Kidney tubule cell (primary cell): ENCODE results near the gene MBNL2.

Experiments
- DNase-seq: peaks from one replicate; pipeline ENCODE4 v3.0.0-alpha.2; 2018; ENCODE audit warnings: low spot score

Gene MBNL2

DNA sequence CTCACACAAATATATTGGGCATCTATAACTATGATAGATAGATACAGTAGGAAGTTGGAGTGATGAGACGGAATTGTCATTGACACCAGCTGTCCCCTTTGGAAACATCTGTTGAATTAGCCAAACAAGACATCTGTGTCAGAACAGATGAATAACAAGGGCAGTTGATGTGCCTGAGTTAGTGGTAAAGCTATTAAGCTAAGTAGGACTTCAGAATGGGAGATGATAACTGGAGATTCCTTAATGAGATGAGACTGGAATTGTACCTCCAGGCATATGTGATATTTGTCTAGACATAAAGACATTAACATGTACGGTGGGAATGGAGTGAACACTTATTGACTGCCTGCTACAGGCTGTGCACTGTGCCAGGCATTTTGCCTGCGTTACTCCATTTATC lies 78.7 kb downstream of the MBNL2 start:
- no peak for DNase-seq

DNA sequence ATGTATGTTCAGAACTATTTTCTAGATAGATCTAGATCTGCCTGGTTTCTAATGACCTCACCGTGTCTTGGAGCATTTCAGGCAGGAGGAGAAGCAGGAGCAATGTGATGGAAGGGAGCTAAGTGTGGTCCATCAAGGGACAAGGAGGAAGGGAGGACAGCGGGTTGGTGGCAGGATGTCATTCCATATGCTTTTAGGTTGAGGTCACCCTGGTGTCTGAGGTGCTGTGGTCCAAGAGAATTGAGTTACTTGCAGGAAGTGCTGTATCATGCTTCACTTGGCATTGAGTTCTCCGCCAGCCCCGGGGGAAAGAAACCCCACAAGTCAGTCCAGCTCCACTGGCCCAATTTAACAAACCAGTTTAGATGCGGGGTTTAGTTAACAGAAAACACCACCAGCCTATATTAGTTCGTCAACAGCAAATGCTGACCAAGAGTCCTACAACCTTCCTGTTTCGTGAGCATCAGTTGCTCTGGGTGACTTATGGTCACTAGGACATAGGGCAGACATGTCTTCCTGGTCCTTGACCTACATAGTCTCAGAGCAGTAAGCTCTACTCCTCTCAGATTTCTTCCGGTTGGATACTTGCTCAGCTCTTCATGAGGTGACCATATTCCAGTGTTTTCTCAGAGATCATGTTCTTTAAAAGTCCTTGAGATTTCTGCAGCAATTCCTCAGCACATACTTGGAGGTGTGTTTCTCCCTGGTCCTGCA lies 79.4 kb downstream of the MBNL2 start:
- no peak for DNase-seq

GRCh38 chr13:97302611-97303010 lies 80.5 kb downstream of the MBNL2 start:
- DNase-seq: no peak

GRCh38 chr13:97306106-97306505 lies 84.0 kb downstream of the MBNL2 start:
- no peak for DNase-seq

DNA sequence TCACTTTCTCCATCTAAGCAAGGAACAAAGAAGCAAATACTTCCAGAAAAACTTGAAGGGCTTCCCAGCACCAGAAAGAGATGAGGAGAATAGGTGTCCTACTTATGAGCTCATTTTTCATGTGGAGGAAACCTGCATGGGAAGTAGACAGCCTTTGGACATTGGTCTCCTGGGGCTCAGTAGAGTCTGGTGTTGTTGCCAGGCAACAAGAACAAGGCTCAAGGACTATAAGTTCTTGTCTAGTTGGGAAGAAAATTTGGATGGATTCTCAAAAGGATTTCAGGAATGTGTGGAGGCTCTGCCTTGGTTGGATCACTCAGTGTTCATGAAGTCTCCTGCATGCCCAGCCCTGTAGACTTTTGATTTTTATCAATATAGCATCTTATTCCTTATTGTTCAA lies 84.5 kb downstream of the MBNL2 start:
- peak; percentile 13 for DNase-seq

GRCh38 chr13:97307118-97307881 lies 85.2 kb downstream of the MBNL2 start:
- no peak for DNase-seq

- DNase-seq: peak; percentile 64
Observed at GRCh38 chr13:97307882-97308624, 85.9 kb downstream of the MBNL2 start.

- peak; percentile 58 for DNase-seq
Observed at GRCh38 chr13:97308735-97309429, 86.7 kb downstream of the MBNL2 start.

DNA sequence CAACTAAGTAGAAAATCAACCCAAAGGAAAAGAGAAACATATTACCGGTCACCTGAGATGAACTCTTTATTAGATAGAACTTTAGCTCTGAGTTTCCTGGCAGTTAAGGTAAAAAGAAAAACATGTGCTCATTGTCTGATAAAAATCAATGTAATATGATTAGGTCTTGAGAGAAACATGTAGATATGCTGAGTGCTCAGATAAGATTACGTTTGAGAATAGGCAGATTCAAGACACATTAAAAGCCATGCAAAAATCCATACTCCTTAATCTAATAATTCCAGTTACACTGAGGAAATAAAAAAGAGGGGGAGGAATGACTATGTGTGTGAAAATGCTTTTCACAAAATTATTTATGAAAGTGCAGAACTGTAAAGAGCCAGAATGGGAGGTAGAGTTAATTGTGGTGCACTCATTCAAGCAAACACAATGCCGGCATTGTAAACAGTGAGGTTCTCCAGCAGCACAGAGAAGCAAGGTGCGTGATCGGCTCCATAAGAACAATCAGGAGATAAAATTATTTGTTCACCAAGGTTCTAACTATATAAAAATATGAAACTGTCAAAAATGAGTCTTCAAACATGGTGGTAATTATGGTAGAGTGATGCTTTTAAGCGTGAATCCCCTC lies 88.8 kb downstream of the MBNL2 start:
- DNase-seq: no peak

GRCh38 chr13:97311956-97312355 lies 89.8 kb downstream of the MBNL2 start:
- no peak for DNase-seq

DNA sequence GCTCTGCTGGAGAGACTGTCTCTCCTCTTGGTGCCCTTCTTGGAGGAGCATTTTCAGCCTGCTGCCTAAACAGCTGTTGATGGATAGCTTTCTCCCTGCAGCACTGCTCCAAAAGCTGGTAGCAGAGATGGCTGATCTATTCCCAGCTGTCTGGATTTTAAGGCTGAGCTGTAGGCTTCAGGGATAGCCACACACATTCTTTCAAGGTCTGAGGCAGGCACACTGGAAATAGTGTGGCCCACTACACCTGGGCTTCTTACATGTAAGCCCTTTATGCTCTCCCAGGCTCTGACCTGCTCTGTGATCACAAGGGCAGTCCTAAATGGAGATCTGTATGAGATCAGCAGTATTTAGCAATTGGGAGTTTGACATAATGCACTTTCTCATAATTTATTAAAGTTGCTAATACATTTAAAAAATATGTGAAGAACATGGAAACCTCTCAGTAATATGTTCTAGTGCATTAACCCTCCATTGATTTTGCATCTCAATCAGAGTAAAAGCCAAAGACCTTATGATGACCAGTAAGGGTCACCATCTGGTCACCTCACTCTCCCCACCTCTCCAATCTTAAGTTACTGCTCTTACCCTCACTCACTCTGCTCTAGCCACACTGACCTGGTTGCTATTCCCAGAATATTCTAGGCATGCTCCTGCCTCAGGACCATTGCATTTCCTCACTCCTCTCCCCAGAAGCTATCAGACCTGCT lies 91.6 kb downstream of the MBNL2 start:
- no peak for DNase-seq

DNA sequence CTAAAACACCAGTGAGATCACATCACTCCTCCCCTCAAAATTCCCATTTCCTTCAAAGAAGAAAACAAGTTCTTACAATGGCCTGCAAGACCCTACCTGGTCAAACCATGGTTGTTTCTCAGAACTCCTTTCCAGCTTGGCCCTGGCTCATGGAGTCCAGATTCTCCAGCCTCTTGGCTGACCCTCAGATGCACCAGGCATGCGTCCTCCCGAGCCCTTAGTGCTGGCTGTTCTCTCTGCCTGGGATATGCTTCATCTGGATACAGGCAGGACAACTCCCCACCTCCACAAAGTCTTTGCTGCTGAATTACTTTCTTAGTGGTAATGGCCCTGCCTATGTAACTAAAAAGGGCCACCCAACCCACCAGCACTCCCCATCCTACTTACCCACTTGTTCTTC lies 94.3 kb downstream of the MBNL2 start:
- no peak for DNase-seq

- no peak for DNase-seq
Observed at GRCh38 chr13:97317933-97318332, 95.8 kb downstream of the MBNL2 start.

DNA sequence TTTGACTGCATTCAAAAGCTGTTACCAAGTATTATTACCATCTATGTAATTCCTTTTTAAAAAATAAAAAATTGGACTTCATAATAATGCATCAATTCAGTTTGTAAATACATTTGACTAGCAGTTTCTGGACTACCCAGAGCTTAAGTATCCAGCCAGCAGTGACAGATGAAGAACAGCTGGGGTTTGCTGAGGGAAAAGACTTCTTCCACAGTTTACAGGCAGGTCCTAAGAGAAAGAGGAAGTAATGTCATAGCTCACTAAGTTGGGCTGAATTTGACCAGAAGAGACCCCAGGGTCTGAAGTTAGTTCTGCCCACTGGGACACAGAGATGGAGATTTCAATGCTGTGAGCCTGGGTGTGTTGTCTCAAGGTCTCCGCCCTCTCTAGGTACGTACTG lies 96.4 kb downstream of the MBNL2 start:
- DNase-seq: no peak

DNA sequence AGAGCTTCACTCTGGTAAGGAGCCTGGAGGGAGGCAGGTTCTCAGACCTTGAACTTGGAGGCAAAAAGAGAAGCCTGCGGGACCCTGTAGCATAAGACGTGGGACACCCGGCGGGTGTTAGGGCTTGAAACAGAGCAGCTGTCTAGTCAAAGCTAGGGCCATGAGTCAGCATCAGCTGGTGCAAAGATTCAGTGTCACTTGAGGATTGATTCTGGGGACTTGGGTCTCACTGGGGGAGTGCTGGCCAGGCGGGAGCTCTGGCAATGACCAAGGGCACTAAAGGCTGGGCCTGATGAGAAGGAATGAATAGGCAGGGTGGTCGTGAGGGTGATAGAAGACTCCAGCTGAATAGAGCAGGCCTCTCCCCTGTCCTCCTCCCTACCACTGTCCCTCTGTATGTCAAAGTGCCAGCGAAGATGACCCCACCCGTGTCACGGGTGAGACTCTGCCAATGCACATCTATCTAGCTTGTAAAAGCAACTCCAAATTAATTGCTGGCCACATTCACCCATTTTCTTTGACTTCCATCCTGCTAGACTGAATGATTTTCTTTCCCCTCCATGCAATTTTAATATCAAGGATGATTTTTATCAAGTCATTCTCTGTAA lies 97.1 kb downstream of the MBNL2 start:
- no peak for DNase-seq

DNA sequence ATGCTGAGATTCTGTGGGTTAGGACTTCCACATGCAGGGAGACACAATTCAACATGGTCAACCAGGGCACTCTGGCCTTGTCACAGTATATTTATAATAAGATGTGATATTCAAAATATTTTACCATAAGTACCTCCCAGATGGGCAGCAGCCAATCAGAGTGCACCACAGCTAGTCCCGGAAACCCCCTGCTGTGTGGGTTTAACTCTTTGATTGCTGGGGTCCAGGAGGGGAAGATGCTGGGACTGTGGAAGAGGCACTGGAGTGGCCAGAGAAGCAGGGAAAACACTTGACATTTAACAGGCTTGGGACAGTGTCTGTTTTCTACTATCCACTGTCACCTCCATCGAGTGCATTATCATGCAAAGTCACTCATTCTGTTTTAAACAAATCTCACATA lies 99.0 kb downstream of the MBNL2 start:
- no peak for DNase-seq

DNA sequence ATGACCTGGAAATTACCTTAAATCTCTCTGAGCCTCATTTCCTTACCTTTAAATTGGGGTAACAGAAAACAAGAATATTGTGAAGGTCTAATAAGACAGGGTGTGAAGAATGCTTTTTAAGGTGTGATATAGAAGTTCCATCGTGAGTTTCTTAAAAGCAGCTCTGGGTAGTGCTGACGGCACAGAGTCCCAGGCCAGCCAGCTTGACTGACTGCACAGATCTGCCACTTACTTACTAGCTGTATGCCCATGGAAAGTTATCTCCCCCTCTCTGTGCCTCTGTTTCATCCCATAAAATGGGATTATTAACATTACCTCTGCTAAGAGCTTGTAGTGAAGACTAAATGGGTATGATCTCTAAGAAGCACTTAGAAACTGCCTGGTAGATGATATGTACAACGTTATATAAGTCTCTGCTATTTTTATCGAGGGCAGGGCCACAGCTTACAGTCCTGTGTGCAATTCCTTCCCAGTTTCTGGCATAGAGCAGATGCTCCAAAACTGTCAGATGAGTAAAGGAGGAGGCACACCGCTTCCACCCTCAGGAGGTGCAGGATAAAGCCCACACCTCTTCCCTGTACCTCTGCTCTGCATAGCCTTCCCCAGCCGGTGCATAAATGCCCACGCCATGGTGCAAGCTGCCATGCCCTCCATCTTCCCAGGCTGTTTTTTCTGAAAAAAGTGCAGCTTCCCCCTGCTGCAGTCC lies 99.6 kb downstream of the MBNL2 start:
- DNase-seq: no peak

DNA sequence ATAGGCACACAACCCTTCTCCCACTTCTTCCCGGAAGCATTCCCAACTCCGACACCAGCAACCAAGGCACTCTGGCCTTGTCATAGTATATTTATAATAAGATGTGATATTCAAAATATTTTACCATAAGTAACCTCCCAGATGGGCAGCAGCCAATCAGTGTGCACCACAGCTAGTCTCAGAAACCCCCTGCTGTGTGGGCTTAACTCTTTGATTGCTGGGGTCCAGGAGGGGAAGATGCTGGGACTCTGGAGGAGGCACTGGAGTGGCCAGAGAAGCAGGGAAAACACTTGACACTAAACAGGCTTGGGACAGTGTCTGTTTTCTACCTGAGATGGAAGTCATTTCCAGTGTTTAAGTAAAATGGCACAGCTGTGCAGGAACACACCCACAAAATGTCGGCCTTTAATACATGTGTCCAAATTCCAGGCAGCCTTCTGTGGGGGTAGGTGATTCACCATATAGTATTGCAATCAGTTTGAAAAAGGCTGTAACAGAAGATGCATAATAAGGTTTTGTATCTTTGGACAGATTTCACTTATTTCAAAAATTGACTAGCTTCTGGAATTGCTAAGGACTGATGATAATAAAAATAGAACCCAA lies 100.7 kb downstream of the MBNL2 start:
- no peak for DNase-seq

- DNase-seq: no peak
Observed at GRCh38 chr13:97324115-97324514, 102.0 kb downstream of the MBNL2 start.

DNA sequence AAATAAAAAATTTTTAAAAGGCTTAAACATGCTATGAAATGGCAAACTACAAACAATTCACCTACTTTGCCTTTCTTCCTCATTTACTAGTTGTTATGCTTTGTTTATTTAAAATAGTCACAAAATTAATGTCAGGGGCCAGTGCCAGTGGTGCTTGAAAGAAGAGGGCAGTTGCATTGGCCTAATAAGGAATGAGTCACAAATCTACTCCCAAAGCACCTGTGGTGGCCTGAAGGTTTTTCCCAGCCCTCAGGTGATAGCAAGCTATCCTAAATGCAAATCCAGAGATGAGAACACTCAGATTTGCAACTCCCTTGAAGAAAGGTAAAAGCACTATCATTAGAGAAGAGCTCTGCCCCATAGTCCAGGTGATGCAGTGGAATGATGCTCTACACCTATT lies 103.6 kb downstream of the MBNL2 start:
- peak; percentile 29 for DNase-seq
